Neutrophil (primary cell): Measurements from ENCODE around the gene YWHAB.

Experiments
- H3K27ac ChIP-seq: fragments of 200-600 bp; sonication (generic); 2 replicates; pipeline ENCODE4 v1.5.1; 2016; ENCODE audit warnings: mild to moderate bottlenecking, moderate library complexity
- H3K27me3 ChIP-seq: fragments of 200-600 bp; sonication (generic); 2 replicates; pipeline ENCODE4 v1.6.0; 2016; ENCODE audit warnings: mild to moderate bottlenecking
- H3K36me3 ChIP-seq: fragments of 200-600 bp; sonication (generic); 2 replicates; pipeline ENCODE4 v1.5.1; 2017
- H3K4me1 ChIP-seq, 2 experiments: fragments of 200-600 bp in 1 of 2; sonication (generic) in 1 of 2; 1 replicate in 1 of 2; 2 replicates in 1 of 2; pipeline versions ENCODE4 v1.5.1 to v1.6.1; 2013 to 2016; ENCODE audit warnings: low read depth in 1 of 2, low read length in 1 of 2, mild to moderate bottlenecking in 1 of 2, moderate library complexity in 1 of 2; ENCODE audit not compliant: control insufficient read depth in 1 of 2, insufficient read depth in 1 of 2
- H3K4me3 ChIP-seq, 2 experiments: fragments of 200-600 bp in 1 of 2; sonication (generic) in 1 of 2; 1 replicate in 1 of 2; 2 replicates in 1 of 2; pipeline ENCODE4 v1.5.1; 2013 to 2016; ENCODE audit warnings: low read depth in 1 of 2, low read length in 1 of 2, mild to moderate bottlenecking in 1 of 2, moderate library complexity in 1 of 2
- H3K9me3 ChIP-seq: fragments of 200-600 bp; sonication (generic); 2 replicates; pipeline ENCODE4 v1.5.1; 2016
- CTCF ChIP-seq: fragments of 200-600 bp; sonication (generic); IDR thresholded peaks from 2 replicates; pipeline ENCODE4 v1.5.1; 2016; ENCODE audit warnings: antibody characterized with exemption

Gene YWHAB

GRCh38 chr20:44850272-44850671 lies 35.2 kb upstream of the YWHAB start:
- TF ChIP-seq CTCF = no peak
- Histone ChIP-seq H3K27me3 (peaks cover 66% of the 10 kb centered on the region), H3K36me3 (no peaks in the 10 kb centered on the region), H3K4me1 (no peaks in the 10 kb centered on the region), H3K4me3 (no peak overlapping the region), H3K27ac (no peak overlapping the region), H3K9me3 (no peaks in the 10 kb centered on the region)

- Histone ChIP-seq H3K9me3 (no peaks in the 10 kb centered on the region), H3K4me1 (no peaks in the 10 kb centered on the region), H3K27ac (no peak overlapping the region), H3K27me3 (peaks cover 60% of the 10 kb centered on the region), H3K4me3 (no peak overlapping the region), H3K36me3 (no peaks in the 10 kb centered on the region)
- TF ChIP-seq CTCF = no peak
Observed at GRCh38 chr20:44850837-44851236, 34.7 kb upstream of the YWHAB start.

- H3K27ac ChIP-seq = no peak overlapping the region
- H3K4me3 ChIP-seq = no peak overlapping the region
- TF ChIP-seq CTCF = no peak
- H3K9me3 ChIP-seq = no peaks in the 10 kb centered on the region
- H3K27me3 ChIP-seq = peaks cover 57% of the 10 kb centered on the region
- H3K36me3 ChIP-seq = no peaks in the 10 kb centered on the region
- H3K4me1 ChIP-seq = no peaks in the 10 kb centered on the region
Observed at GRCh38 chr20:44851545-44851944, 34.0 kb upstream of the YWHAB start.

GRCh38 chr20:44856442-44856841 lies 29.1 kb upstream of the YWHAB start:
- no peaks in the 10 kb centered on the region for H3K4me1 ChIP-seq
- no peak for TF ChIP-seq CTCF
- peak overlapping the region; percentile 35 for H3K27ac ChIP-seq
- no peak overlapping the region for H3K4me3 ChIP-seq
- peaks cover 22% of the 10 kb centered on the region for H3K27me3 ChIP-seq
- H3K36me3 ChIP-seq = no peaks in the 10 kb centered on the region
- H3K9me3 ChIP-seq = peaks cover 3% of the 10 kb centered on the region

- H3K4me1 ChIP-seq = no peaks in the 10 kb centered on the region
- H3K4me3 ChIP-seq = no peak overlapping the region
- no peaks in the 10 kb centered on the region for H3K36me3 ChIP-seq
- H3K27me3 ChIP-seq = peaks cover 22% of the 10 kb centered on the region
- H3K27ac ChIP-seq = no peak overlapping the region
- peaks cover 3% of the 10 kb centered on the region for H3K9me3 ChIP-seq
- TF ChIP-seq CTCF = no peak
Observed at GRCh38 chr20:44856856-44857448, 28.6 kb upstream of the YWHAB start.
